HG02981 (cell line): ENCODE results near the gene FAM25C.
"Not testable (repeated sequence)": the region's sequence is repeated elsewhere in the genome, so short reads cannot be mapped to it uniquely, and the experiment has no call there.

ENCODE experiments used
- ATAC-seq: cut with Tn5 transposase; IDR thresholded peaks from one replicate; pipeline ENCODE4 v1.9.1; 2021; ENCODE audit warnings: mild to moderate bottlenecking, moderate library complexity; ENCODE audit not compliant: unreplicated experiment

Gene FAM25C

GRCh38 chr10:47959677-47960076 lies 39.9 kb downstream of the FAM25C start:
- ATAC-seq: not testable (repeated sequence)

DNA sequence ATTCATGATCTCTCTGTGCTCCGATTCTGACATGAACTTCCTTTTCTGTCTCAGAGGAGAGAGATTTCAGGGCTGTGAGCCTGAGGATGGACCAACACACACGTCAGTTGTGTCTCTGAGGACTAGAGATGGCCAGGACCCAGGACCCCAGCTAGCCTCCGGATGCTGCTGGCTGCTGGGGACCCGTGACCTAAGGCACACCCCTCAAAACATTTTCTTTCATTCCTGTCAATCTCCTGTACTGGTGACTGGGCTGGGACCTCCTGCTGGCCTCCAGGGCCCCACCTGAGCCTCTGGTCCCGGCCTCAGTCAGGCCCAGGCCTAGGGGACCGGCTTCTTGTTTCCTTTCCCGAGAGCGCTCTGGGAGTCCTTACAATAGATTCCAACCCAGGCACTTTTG lies 42.4 kb downstream of the FAM25C start:
- not testable (repeated sequence) for ATAC-seq

DNA sequence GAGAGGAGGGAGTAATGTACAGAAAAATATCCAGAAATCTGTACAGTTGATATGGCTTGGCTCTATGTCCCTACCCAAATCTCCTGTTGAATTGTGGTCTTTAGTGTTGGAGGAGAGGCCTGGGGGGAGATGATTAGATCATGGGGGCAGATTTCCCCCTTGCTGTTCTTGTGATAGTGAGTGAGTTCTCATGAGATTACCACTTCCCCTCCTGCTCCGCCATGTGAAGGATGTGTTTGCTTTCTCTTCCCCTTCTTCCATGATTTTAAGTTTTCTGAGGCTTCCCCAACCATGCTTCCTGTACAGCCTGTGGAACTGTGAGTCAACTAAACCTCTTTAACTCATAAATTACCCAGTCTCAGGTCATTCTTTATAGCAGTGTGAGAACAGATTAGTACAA lies 52.2 kb downstream of the FAM25C start:
- ATAC-seq: not testable (repeated sequence)
